Measurements from ENCODE around the gene ZMYM5.
"Not testable (repeated sequence)": the region's sequence is repeated elsewhere in the genome, so short reads cannot be mapped to it uniquely, and the experiment has no call there.

The ZMYM5 gene

GRCh38 chr13:19817510-19818158 is 45.8 kb downstream of the ZMYM5 start:
- H3K36me3 ChIP-seq (ENCODE audit: insufficient read depth, low read length): peaks cover 16% of the 10 kb centered on the region

GRCh38 chr13:19817106-19817505 is 46.3 kb downstream of the ZMYM5 start:
- Histone ChIP-seq H3K4me1 (ENCODE audit: control insufficient read depth, insufficient read depth, low read length) (no peaks in the 10 kb centered on the region), H3K9me3 (replicated peaks; ENCODE audit: low read length) (no peaks in the 10 kb centered on the region), H3K4me3 (ENCODE audit: low read length) (no peak overlapping the region), H3K36me3 (ENCODE audit: insufficient read depth, low read length) (peaks cover 16% of the 10 kb centered on the region), H3K27me3 (ENCODE audit: control insufficient read depth, insufficient read depth, low read length) (no peaks in the 10 kb centered on the region), H3K9ac (ENCODE audit: low read depth, low read length) (no peak overlapping the region), H3K4me2 (ENCODE audit: low read length) (no peak overlapping the region)

More at GRCh38 chr13:19817510-19818158, 45.8 kb downstream of the ZMYM5 start:
- Histone ChIP-seq H3K9ac (ENCODE audit: low read depth, low read length) (no peak overlapping the region), H3K9me3 (replicated peaks; ENCODE audit: low read length) (no peaks in the 10 kb centered on the region), H3K4me3 (ENCODE audit: low read length) (no peak overlapping the region), H3K4me2 (ENCODE audit: low read length) (no peak overlapping the region), H3K27me3 (ENCODE audit: control insufficient read depth, insufficient read depth, low read length) (no peaks in the 10 kb centered on the region), H3K4me1 (ENCODE audit: control insufficient read depth, insufficient read depth, low read length) (no peaks in the 10 kb centered on the region)

GRCh38 chr13:19815842-19816241 is 47.6 kb downstream of the ZMYM5 start:
- H3K36me3 ChIP-seq (ENCODE audit: insufficient read depth, low read length): peaks cover 16% of the 10 kb centered on the region
- not testable (repeated sequence) for H3K4me3 ChIP-seq (ENCODE audit: low read length); H3K27me3 ChIP-seq (ENCODE audit: control insufficient read depth, insufficient read depth, low read length); H3K9ac ChIP-seq (ENCODE audit: low read depth, low read length); H3K4me1 ChIP-seq (ENCODE audit: control insufficient read depth, insufficient read depth, low read length); H3K4me2 ChIP-seq (ENCODE audit: low read length); H3K9me3 ChIP-seq (replicated peaks; ENCODE audit: low read length)

- H3K4me1 ChIP-seq (ENCODE audit: control insufficient read depth, insufficient read depth, low read length): no peaks in the 10 kb centered on the region
- no peak overlapping the region for H3K9ac ChIP-seq (ENCODE audit: low read depth, low read length)
- no peak overlapping the region for H3K4me2 ChIP-seq (ENCODE audit: low read length)
- H3K4me3 ChIP-seq (ENCODE audit: low read length): no peak overlapping the region
- no peaks in the 10 kb centered on the region for H3K9me3 ChIP-seq (replicated peaks; ENCODE audit: low read length)
- H3K36me3 ChIP-seq (ENCODE audit: insufficient read depth, low read length): no peaks in the 10 kb centered on the region
- H3K27me3 ChIP-seq (ENCODE audit: control insufficient read depth, insufficient read depth, low read length): no peaks in the 10 kb centered on the region
These were observed 52.2 kb downstream of the ZMYM5 start for GRCh38 chr13:19810996-19811881.

- H3K9ac ChIP-seq (ENCODE audit: low read depth, low read length): no peak overlapping the region
- no peak overlapping the region for H3K4me3 ChIP-seq (ENCODE audit: low read length)
- H3K36me3 ChIP-seq (ENCODE audit: insufficient read depth, low read length): no peaks in the 10 kb centered on the region
- H3K27me3 ChIP-seq (ENCODE audit: control insufficient read depth, insufficient read depth, low read length): no peaks in the 10 kb centered on the region
- no peaks in the 10 kb centered on the region for H3K9me3 ChIP-seq (replicated peaks; ENCODE audit: low read length)
- no peak overlapping the region for H3K4me2 ChIP-seq (ENCODE audit: low read length)
- no peaks in the 10 kb centered on the region for H3K4me1 ChIP-seq (ENCODE audit: control insufficient read depth, insufficient read depth, low read length)
These were observed 53.3 kb downstream of the ZMYM5 start for GRCh38 chr13:19810151-19810550.

- Histone ChIP-seq H3K4me3 (ENCODE audit: low read length) (no peak overlapping the region), H3K36me3 (ENCODE audit: insufficient read depth, low read length) (no peaks in the 10 kb centered on the region), H3K9ac (ENCODE audit: low read depth, low read length) (no peak overlapping the region), H3K27me3 (ENCODE audit: control insufficient read depth, insufficient read depth, low read length) (no peaks in the 10 kb centered on the region), H3K4me1 (ENCODE audit: control insufficient read depth, insufficient read depth, low read length) (no peaks in the 10 kb centered on the region), H3K9me3 (replicated peaks; ENCODE audit: low read length) (no peaks in the 10 kb centered on the region), H3K4me2 (ENCODE audit: low read length) (no peak overlapping the region)
These were observed 57.7 kb downstream of the ZMYM5 start for GRCh38 chr13:19805765-19806164.

- Histone ChIP-seq H3K4me2 (ENCODE audit: low read length) (no peak overlapping the region), H3K9me3 (replicated peaks; ENCODE audit: low read length) (no peaks in the 10 kb centered on the region), H3K4me1 (ENCODE audit: control insufficient read depth, insufficient read depth, low read length) (peaks cover 13% of the 10 kb centered on the region), H3K4me3 (ENCODE audit: low read length) (no peak overlapping the region), H3K27me3 (ENCODE audit: control insufficient read depth, insufficient read depth, low read length) (no peaks in the 10 kb centered on the region), H3K36me3 (ENCODE audit: insufficient read depth, low read length) (no peaks in the 10 kb centered on the region), H3K9ac (ENCODE audit: low read depth, low read length) (no peak overlapping the region)
These were observed 67.5 kb downstream of the ZMYM5 start for GRCh38 chr13:19795956-19796355.

- Histone ChIP-seq H3K4me2 (ENCODE audit: low read length) (no peak overlapping the region), H3K9me3 (replicated peaks; ENCODE audit: low read length) (no peaks in the 10 kb centered on the region), H3K27me3 (ENCODE audit: control insufficient read depth, insufficient read depth, low read length) (no peaks in the 10 kb centered on the region), H3K36me3 (ENCODE audit: insufficient read depth, low read length) (no peaks in the 10 kb centered on the region), H3K4me1 (ENCODE audit: control insufficient read depth, insufficient read depth, low read length) (peaks cover 13% of the 10 kb centered on the region), H3K9ac (ENCODE audit: low read depth, low read length) (no peak overlapping the region), H3K4me3 (ENCODE audit: low read length) (no peak overlapping the region)
These were observed 68.8 kb downstream of the ZMYM5 start for GRCh38 chr13:19794631-19795030.

- no peaks in the 10 kb centered on the region for H3K36me3 ChIP-seq (ENCODE audit: insufficient read depth, low read length)
- H3K9ac ChIP-seq (ENCODE audit: low read depth, low read length): no peak overlapping the region
- H3K9me3 ChIP-seq (replicated peaks; ENCODE audit: low read length): no peaks in the 10 kb centered on the region
- no peak overlapping the region for H3K4me2 ChIP-seq (ENCODE audit: low read length)
- no peaks in the 10 kb centered on the region for H3K27me3 ChIP-seq (ENCODE audit: control insufficient read depth, insufficient read depth, low read length)
- H3K4me3 ChIP-seq (ENCODE audit: low read length): no peak overlapping the region
- H3K4me1 ChIP-seq (ENCODE audit: control insufficient read depth, insufficient read depth, low read length): peaks cover 13% of the 10 kb centered on the region
These were observed 71.4 kb downstream of the ZMYM5 start for GRCh38 chr13:19791953-19792537.

- H3K36me3 ChIP-seq (ENCODE audit: insufficient read depth, low read length); H3K9me3 ChIP-seq (replicated peaks; ENCODE audit: low read length); H3K4me1 ChIP-seq (ENCODE audit: control insufficient read depth, insufficient read depth, low read length); H3K27me3 ChIP-seq (ENCODE audit: control insufficient read depth, insufficient read depth, low read length): not testable (repeated sequence)
- peak within 1 kb of the TSS; percentile 72 for H3K4me2 ChIP-seq (ENCODE audit: low read length)
- H3K9ac ChIP-seq (ENCODE audit: low read depth, low read length): peak within 1 kb of the TSS; percentile 97
- peak within 1 kb of the TSS; percentile 99 for H3K4me3 ChIP-seq (ENCODE audit: low read length)
These were observed 80.4 kb downstream of the ZMYM5 start, which contains the start of gene PSPC1 for GRCh38 chr13:19782727-19783682. Gene PSPC1, minus strand, starts transcription at chr13:19782945. Its CDS starts 188 bp downstream, at chr13:19782757.

Data from skeletal muscle satellite cell (primary cell).